ENCODE measurements around the gene PMM1.

DNA sequence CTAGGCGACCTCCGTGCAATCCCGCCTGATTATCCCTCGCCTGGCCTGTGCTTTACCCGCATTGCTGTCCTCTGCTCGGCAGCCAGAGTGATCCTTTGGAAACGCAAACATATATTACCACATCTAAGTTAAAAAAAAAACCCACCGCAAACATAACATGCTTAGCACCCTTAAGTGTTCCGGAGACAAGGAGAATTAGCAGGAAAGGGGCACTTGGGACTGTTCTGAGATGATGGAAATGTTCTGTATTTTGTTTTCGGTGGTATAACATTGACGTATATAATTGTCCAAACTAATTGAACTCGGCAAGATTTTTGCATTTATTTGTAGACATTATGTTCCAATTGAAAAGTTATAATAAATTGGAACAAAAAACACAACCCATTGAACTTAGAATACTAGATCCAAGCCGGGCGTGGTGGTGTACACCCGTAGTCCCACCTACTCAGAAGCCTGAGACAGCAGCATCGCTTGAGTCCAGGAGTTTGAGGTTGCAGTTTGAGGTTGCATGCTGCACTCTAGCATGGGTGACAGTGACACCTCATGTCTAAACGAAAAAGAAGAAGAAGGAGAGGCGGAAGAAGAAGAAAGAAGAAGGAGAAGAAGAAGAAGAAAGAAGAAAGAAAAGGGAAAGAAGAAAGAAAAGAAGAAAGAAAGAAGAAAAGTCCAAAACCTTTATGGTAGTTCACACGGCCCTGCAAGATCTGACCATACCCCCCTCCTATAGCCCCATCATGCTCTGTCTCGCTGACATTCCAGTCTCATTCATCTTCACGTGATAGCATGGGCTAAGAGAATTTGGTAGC, 44.8 kb downstream of the PMM1 start:
- TF ChIP-seq POLR2A (IDR thresholded peaks at IDR 0.05) (no peak), CTCF (IDR thresholded peaks at IDR 0.05 in 4 of 5, conservative IDR thresholded peaks at IDR 0.05 in 1 of 5) (no peak)

Measured in gastrocnemius medialis (tissue), 4 donors.